ENCODE measurements around the gene OR6Q1.

OR6Q1 gene

GRCh38 chr11:58047818-58048217 lies 17.1 kb downstream of the OR6Q1 start:
- in situ Hi-C loops (cut with MboI; ENCODE audit: low pct_unique_long_range_greater_than_20kb, low sequenced_read_pairs, unreplicated experiment) = no loop called here
- DNase-seq (ENCODE audit: low spot score) = no peak
- TF ChIP-seq CTCF (IDR thresholded peaks at IDR 0.05; ENCODE audit: extremely low read depth, insufficient read depth, missing control alignments) = no peak

- no peak for DNase-seq (ENCODE audit: low spot score)
- no peak for TF ChIP-seq CTCF (IDR thresholded peaks at IDR 0.05; ENCODE audit: extremely low read depth, insufficient read depth, missing control alignments)
- in situ Hi-C loops (cut with MboI; ENCODE audit: low pct_unique_long_range_greater_than_20kb, low sequenced_read_pairs, unreplicated experiment) = no loop called here
Measured at GRCh38 chr11:58055806-58056401, 25.2 kb downstream of the OR6Q1 start.

- no peak for DNase-seq (ENCODE audit: low spot score)
- TF ChIP-seq CTCF (IDR thresholded peaks at IDR 0.05; ENCODE audit: extremely low read depth, insufficient read depth, missing control alignments) = no peak
- in situ Hi-C loops (cut with MboI; ENCODE audit: low pct_unique_long_range_greater_than_20kb, low sequenced_read_pairs, unreplicated experiment) = no loop called here
Measured at GRCh38 chr11:58057481-58057880, 26.7 kb downstream of the OR6Q1 start.

- DNase-seq (ENCODE audit: low spot score) = no peak
- no peak for TF ChIP-seq CTCF (IDR thresholded peaks at IDR 0.05; ENCODE audit: extremely low read depth, insufficient read depth, missing control alignments)
Measured at GRCh38 chr11:58058276-58059006, 27.7 kb downstream of the OR6Q1 start.

GRCh38 chr11:58059007-58059350 lies 28.2 kb downstream of the OR6Q1 start:
- no peak for DNase-seq (ENCODE audit: low spot score)
- in situ Hi-C loops (cut with MboI; ENCODE audit: low pct_unique_long_range_greater_than_20kb, low sequenced_read_pairs, unreplicated experiment) = no loop called here
- TF ChIP-seq CTCF (IDR thresholded peaks at IDR 0.05; ENCODE audit: extremely low read depth, insufficient read depth, missing control alignments) = no peak

More at GRCh38 chr11:58058276-58059006, 27.7 kb downstream of the OR6Q1 start:
- in situ Hi-C loops (cut with MboI; ENCODE audit: low pct_unique_long_range_greater_than_20kb, low sequenced_read_pairs, unreplicated experiment) = no loop called here

- DNase-seq (ENCODE audit: low spot score) = no peak
- in situ Hi-C loops (cut with MboI; ENCODE audit: low pct_unique_long_range_greater_than_20kb, low sequenced_read_pairs, unreplicated experiment) = no loop called here
- TF ChIP-seq CTCF (IDR thresholded peaks at IDR 0.05; ENCODE audit: extremely low read depth, insufficient read depth, missing control alignments) = no peak
Measured at GRCh38 chr11:58060535-58060934, 29.8 kb downstream of the OR6Q1 start.
